PFSK-1 (cell line): ENCODE data around the gene TRHDE.

Experiments
- FOXP2 ChIP-seq: optimal IDR thresholded peaks from 2 replicates; pipeline ENCODE3; 2011; ENCODE audit warnings: borderline replicate concordance, control low read depth, inconsistent platforms; ENCODE audit not compliant: insufficient read depth; ENCODE audit errors: extremely low read length, extremely low read depth
- POLR2AphosphoS5 ChIP-seq: IDR thresholded peaks from 2 replicates; pipeline ENCODE4 v1.6.1; 2012; ENCODE audit warnings: low read depth, mild to moderate bottlenecking, control low read depth, low read length, moderate library complexity
- REST ChIP-seq, 2 experiments: IDR thresholded peaks; 2 replicates each; pipeline versions ENCODE4 v1.6.1 to v1.8.0; 2011 to 2012; ENCODE audit warnings: low read depth in 2 of 2, low read length in 2 of 2, control low read depth in 1 of 2, inconsistent platforms in 1 of 2, mild to moderate bottlenecking in 1 of 2, moderate library complexity in 1 of 2; ENCODE audit not compliant: insufficient read depth in 1 of 2
- SIN3A ChIP-seq: IDR thresholded peaks from 2 replicates; pipeline ENCODE4 v1.6.1; 2012; ENCODE audit warnings: mild to moderate bottlenecking, low read length, moderate library complexity, borderline replicate concordance; ENCODE audit not compliant: insufficient read depth
- TAF1 ChIP-seq: IDR thresholded peaks from 2 replicates; pipeline ENCODE4 v1.6.1; 2012; ENCODE audit warnings: low read length, control low read depth, borderline replicate concordance; ENCODE audit not compliant: insufficient read depth

Gene TRHDE

GRCh38 chr12:72304751-72305150 lies 32.6 kb downstream of the TRHDE start:
- TF ChIP-seq POLR2AphosphoS5: no peak
- TF ChIP-seq SIN3A: no peak
- TF ChIP-seq FOXP2: no peak
- TF ChIP-seq TAF1: no peak
- TF ChIP-seq REST (IDR thresholded peaks at IDR 0.05; ENCODE audit: insufficient read depth in 1 of 2, low read depth in 2 of 2, low read length in 2 of 2): no peak

DNA sequence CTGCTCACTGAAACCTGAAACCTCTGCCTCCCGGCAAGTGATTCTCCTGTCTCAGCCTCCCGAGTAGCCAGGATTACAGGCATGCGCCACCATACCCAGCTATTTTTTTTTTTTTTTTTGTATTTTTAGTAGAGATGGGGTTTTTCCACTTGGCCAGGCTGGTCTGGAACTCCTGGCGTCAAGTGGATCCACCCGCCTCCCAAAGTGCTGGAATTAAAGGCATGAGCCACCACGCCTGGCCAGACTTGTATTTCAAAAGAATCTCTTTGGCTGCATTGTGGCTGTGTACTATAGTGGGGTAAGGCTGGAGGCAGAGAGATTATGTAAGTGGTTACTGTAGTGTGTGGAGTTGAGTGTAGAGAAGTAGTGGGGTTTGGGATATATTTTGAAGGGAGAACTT lies 35.1 kb downstream of the TRHDE start:
- TF ChIP-seq SIN3A (no peak), REST (IDR thresholded peaks at IDR 0.05; ENCODE audit: insufficient read depth in 1 of 2, low read depth in 2 of 2, low read length in 2 of 2) (no peak), POLR2AphosphoS5 (no peak), FOXP2 (no peak), TAF1 (no peak)

- TF ChIP-seq SIN3A: no peak
- no peak for TF ChIP-seq FOXP2
- TF ChIP-seq REST (IDR thresholded peaks at IDR 0.05; ENCODE audit: insufficient read depth in 1 of 2, low read depth in 2 of 2, low read length in 2 of 2): no peak
- TF ChIP-seq POLR2AphosphoS5: no peak
- TF ChIP-seq TAF1: no peak
Measured at GRCh38 chr12:72311946-72312345, 39.8 kb downstream of the TRHDE start.

- no peak for TF ChIP-seq POLR2AphosphoS5
- TF ChIP-seq TAF1: no peak
- no peak for TF ChIP-seq FOXP2
- no peak for TF ChIP-seq SIN3A
- no peak for TF ChIP-seq REST (IDR thresholded peaks at IDR 0.05; ENCODE audit: insufficient read depth in 1 of 2, low read depth in 2 of 2, low read length in 2 of 2)
Measured at GRCh38 chr12:72313806-72314205, 41.6 kb downstream of the TRHDE start.

GRCh38 chr12:72315858-72316257 lies 43.7 kb downstream of the TRHDE start:
- no peak for TF ChIP-seq FOXP2
